Non-pigmented ciliary epithelial cell (primary cell): ENCODE measurements around the gene THAP11.
"Not testable (repeated sequence)": the region's sequence is repeated elsewhere in the genome, so short reads cannot be mapped to it uniquely, and the experiment has no call there.

Experiments
- DNase-seq: peaks from one replicate; pipeline ENCODE4 v3.0.0-alpha.2; 2010; ENCODE audit warnings: low read depth

The THAP11 gene

GRCh38 chr16:67837190-67837589 is 4.9 kb upstream of the THAP11 start:
- DNase-seq = not testable (repeated sequence)

- no peak for DNase-seq
Measured at GRCh38 chr16:67837811-67838210, 4.3 kb upstream of the THAP11 start.

- no peak for DNase-seq
Measured at GRCh38 chr16:67841198-67841815, 813 bp upstream of the THAP11 start.

- DNase-seq = no peak
Measured at GRCh38 chr16:67842509-67843342, 606 bp downstream of the THAP11 start.

- DNase-seq = no peak
Measured at GRCh38 chr16:67843343-67843765, 1.2 kb downstream of the THAP11 start.

- DNase-seq = no peak
Measured at GRCh38 chr16:67844497-67844896, 2.4 kb downstream of the THAP11 start.

- no peak for DNase-seq
Measured at GRCh38 chr16:67845291-67846062, 3.4 kb downstream of the THAP11 start.

- DNase-seq = no peak
Measured at GRCh38 chr16:67846063-67846319, 3.9 kb downstream of the THAP11 start.

GRCh38 chr16:67846320-67847063 is 4.4 kb downstream of the THAP11 start, which contains the start of gene NUTF2:
Gene NUTF2 (plus strand): TSS chr16:67846933. CDS start chr16:67865131, 18,198 bp downstream.
- DNase-seq = no peak

GRCh38 chr16:67847064-67847861 is 5.1 kb downstream of the THAP11 start, which contains the start of gene CENPT:
Gene CENPT (minus strand): TSS chr16:67847693. CDS start chr16:67833859, 13,834 bp downstream.
- no peak for DNase-seq

- DNase-seq = no peak
Measured at GRCh38 chr16:67848118-67848517, 6.0 kb downstream of the THAP11 start.

- DNase-seq = no peak
Measured at GRCh38 chr16:67853670-67854069, 11.6 kb downstream of the THAP11 start.

- no peak for DNase-seq
Measured at GRCh38 chr16:67855789-67856188, 13.7 kb downstream of the THAP11 start.

GRCh38 chr16:67856927-67857546 is 14.9 kb downstream of the THAP11 start:
- no peak for DNase-seq

- peak; percentile 79 for DNase-seq
Measured at GRCh38 chr16:67857547-67858233, 15.6 kb downstream of the THAP11 start.

- no peak for DNase-seq
Measured at GRCh38 chr16:67858500-67858899, 16.4 kb downstream of the THAP11 start.

GRCh38 chr16:67860589-67861398 is 18.7 kb downstream of the THAP11 start:
- DNase-seq = no peak

GRCh38 chr16:67861877-67862276 is 19.8 kb downstream of the THAP11 start:
- DNase-seq = no peak
